A549 treated with Hydrocortisone at 1 μM for 4 hours (cell line): ENCODE results near the gene CDC40. TPM values are rescaled to one million over a fixed set of nuclear protein-coding genes. Genes with fewer than 3 reads are reported as not detected.

Experiments used
- total RNA-seq: library from RNA; stranded (reverse); fragments of 200-300 nt; extraction: Qiagen RNA extraction; gene quantifications from 5 replicates; pipeline ENCODE4 v1.2.3, GENCODE V29; 2022

The CDC40 gene
- total RNA-seq = 6.3 to 11.0 TPM (median 8.3 TPM) in 5 replicates

DNA sequence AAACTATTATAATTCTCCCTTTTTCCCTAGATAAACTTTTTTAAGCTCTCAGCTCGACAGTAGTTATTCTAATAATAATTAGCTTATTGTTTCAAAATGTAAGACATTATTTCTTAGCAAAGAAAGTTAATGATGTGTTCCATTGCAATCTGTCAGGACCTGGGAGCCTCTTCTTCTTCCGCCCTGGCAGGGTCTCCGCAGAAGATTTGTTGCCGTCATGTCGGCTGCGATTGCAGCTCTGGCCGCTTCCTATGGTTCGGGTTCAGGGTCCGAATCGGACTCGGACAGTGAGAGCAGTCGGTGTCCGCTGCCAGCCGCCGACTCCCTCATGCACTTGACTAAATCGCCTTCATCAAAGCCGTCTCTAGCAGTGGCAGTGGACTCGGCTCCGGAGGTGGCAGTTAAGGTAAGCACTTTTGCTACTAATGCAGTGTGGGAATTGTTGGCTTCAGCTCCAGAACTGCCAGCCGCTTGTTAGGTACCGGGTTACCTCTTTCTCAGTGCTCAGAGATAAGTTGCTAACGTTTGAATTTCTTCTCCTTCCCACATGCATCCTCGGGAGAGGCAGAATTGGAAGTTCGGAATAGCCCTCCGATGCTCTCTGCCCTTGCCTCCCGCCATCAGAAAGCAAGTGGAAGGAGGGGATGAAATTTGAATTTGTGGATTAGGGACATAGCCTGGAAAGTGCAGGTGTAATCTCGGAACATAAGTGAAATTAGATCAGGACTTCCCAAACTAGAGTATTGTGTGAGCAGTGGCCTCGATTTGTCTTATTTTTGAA lies at the start of gene CDC40:
Gene CDC40 (plus strand): TSS at position 200 of the 781 bp plus-strand sequence. CDS start 18 bp downstream, at position 218.

DNA sequence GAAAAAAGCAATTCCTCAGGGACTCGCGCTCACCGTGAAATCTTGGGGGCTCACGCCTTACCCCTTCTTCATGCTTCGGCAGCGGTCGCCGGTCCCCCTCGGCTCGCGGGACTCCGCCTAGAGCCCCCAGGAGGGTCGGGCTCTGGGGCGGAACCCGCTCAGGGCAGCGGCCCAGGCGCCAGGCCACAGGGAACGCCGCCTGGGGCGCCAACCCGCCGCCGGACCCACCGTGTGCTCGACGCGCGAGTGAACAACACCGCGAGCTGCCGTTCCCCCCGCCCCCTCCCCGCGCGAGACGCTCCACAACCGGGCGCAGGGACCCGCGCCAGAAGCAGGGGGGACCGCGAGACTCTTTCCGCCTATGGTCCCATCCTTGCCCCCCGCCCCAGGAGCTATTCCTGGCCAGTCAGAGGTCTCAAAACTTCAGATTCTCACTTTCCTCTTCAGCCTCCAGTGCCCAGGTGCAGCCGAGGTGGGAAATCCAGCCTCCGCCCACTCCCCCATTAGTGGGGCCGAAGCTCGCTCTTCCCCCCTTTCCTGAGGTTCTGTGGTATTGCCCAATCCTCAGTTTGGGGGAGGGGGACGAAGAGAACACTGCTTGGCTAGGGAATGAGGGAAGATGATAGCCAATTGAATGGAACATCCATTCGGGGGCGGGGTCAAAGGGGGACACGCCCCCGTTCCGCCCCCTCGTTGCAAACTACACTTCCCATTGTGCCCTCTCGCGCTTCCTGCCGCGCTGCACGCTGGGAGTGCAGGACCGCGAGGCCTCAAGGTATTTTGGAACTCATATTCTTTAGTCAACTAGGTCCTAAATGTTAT lies 610 bp upstream of the CDC40 start, which contains the start of gene WASF1:
Gene WASF1 (minus strand): TSS at position 265 of the 822 bp plus-strand sequence. CDS start 52,069 bp downstream, outside the sequence.

Other genes starting within 250 kb of the CDC40 start
- not detected in 5 replicates for gene GPR6, start 202.1 kb upstream of the CDC40 start, total RNA-seq
- gene WASF1, start 757 bp upstream of the CDC40 start, total RNA-seq = 8.2 to 11.9 TPM (median 10.5 TPM) in 5 replicates
- gene METTL24, start 177.9 kb downstream of the CDC40 start, total RNA-seq = not detected in 5 replicates
- 0.08 to 0.16 TPM (median 0.08 TPM) in 5 replicates for gene DDO, start 235.1 kb downstream of the CDC40 start, total RNA-seq